MM.1S (cell line): ENCODE results near the gene DACT2.

Experiments
- DNase-seq: peaks from one replicate; pipeline ENCODE4 v3.0.0-alpha.2; 2015
- H2AFZ ChIP-seq: fragments of 300-600 bp; sonication (generic); 2 replicates; pipeline ENCODE4 v1.6.0; 2016; ENCODE audit warnings: antibody characterized with exemption, low read length
- H3F3A ChIP-seq: fragments of 300-600 bp; sonication (generic); 2 replicates; pipeline ENCODE4 v1.6.1; 2016; ENCODE audit warnings: mild to moderate bottlenecking, antibody characterized with exemption, low read length, moderate library complexity, mixed read lengths; ENCODE audit not compliant: insufficient read depth
- H3K27ac ChIP-seq: fragments of 300-600 bp; sonication (generic); 2 replicates; pipeline ENCODE4 v1.5.1; 2016; ENCODE audit warnings: mild to moderate bottlenecking, low read length
- H3K27me3 ChIP-seq: fragments of 300-600 bp; sonication (generic); replicated peaks from 2 replicates; pipeline ENCODE4 v1.6.0; 2016; ENCODE audit warnings: low read length; ENCODE audit not compliant: insufficient read depth
- H3K36me3 ChIP-seq: fragments of 300-600 bp; sonication (generic); replicated peaks from 2 replicates; pipeline ENCODE4 v1.6.1; 2016; ENCODE audit warnings: mild to moderate bottlenecking, low read length, mixed read lengths; ENCODE audit not compliant: insufficient read depth
- H3K4me1 ChIP-seq: fragments of 300-600 bp; sonication (generic); 2 replicates; pipeline ENCODE4 v1.6.1; 2016; ENCODE audit warnings: low read length, mixed read lengths
- H3K4me2 ChIP-seq: fragments of 300-600 bp; sonication (generic); 2 replicates; pipeline ENCODE4 v1.6.0; 2016; ENCODE audit warnings: low read depth, low read length
- H3K4me3 ChIP-seq: fragments of 300-600 bp; sonication (generic); 2 replicates; pipeline ENCODE4 v1.5.1; 2016; ENCODE audit warnings: low read length, mixed read lengths
- H3K79me2 ChIP-seq: fragments of 300-600 bp; sonication (generic); 2 replicates; pipeline ENCODE4 v1.6.1; 2016; ENCODE audit warnings: mixed run types, low read length, mixed read lengths
- H3K9ac ChIP-seq: fragments of 300-600 bp; sonication (generic); 2 replicates; pipeline ENCODE4 v1.6.1; 2016; ENCODE audit warnings: low read length, mixed read lengths
- H3K9me2 ChIP-seq: fragments of 300-600 bp; sonication (generic); replicated peaks from 2 replicates; pipeline ENCODE4 v1.6.1; 2016; ENCODE audit warnings: mild to moderate bottlenecking, low read length, mixed read lengths; ENCODE audit not compliant: insufficient read depth
- H3K9me3 ChIP-seq: fragments of 300-600 bp; sonication (generic); replicated peaks from 2 replicates; pipeline ENCODE4 v1.6.1; 2016; ENCODE audit warnings: mild to moderate bottlenecking, low read length, mixed read lengths; ENCODE audit not compliant: insufficient read depth
- H4K20me1 ChIP-seq: fragments of 300-600 bp; sonication (generic); 2 replicates; pipeline ENCODE4 v1.6.1; 2016; ENCODE audit warnings: mild to moderate bottlenecking, low read length, moderate library complexity, mixed read lengths; ENCODE audit not compliant: insufficient read depth
- CTCF ChIP-seq: fragments of 300-600 bp; sonication (generic); IDR thresholded peaks from 2 replicates; pipeline ENCODE4 v1.5.1; 2016; ENCODE audit warnings: antibody characterized with exemption, low read length, mixed read lengths
- EZH2 ChIP-seq: fragments of 300-600 bp; sonication (generic); optimal IDR thresholded peaks from 2 replicates; pipeline ENCODE3; 2017; ENCODE audit warnings: low read depth, mild to moderate bottlenecking, antibody characterized with exemption, low read length, mixed read lengths
- EZH2phosphoT487 ChIP-seq: fragments of 300-600 bp; sonication (generic); IDR thresholded peaks from 2 replicates; pipeline ENCODE4 v1.6.1; 2018; ENCODE audit warnings: antibody characterized with exemption, low read length

Gene DACT2

GRCh38 chr6:168280020-168280898 lies 39.3 kb downstream of the DACT2 start:
- Histone ChIP-seq H3K79me2 (no peaks in the 10 kb centered on the region), H3K4me1 (no peaks in the 10 kb centered on the region), H4K20me1 (no peaks in the 10 kb centered on the region), H3K9ac (no peak overlapping the region), H3K27me3 (peaks cover 7% of the 10 kb centered on the region; the same call in 1 of the 2 replicates), H3K4me2 (no peak overlapping the region), H3K27ac (no peak overlapping the region), H2AFZ (no peak overlapping the region), H3K36me3 (no peaks in the 10 kb centered on the region), H3F3A (no peaks in the 10 kb centered on the region), H3K9me3 (no peaks in the 10 kb centered on the region), H3K4me3 (no peak overlapping the region), H3K9me2 (no peaks in the 10 kb centered on the region)
- no peak for DNase-seq
- TF ChIP-seq EZH2phosphoT487 (no peak), CTCF (no peak), EZH2 (no peak)

- Histone ChIP-seq H3K9me3 (no peaks in the 10 kb centered on the region), H3K36me3 (no peaks in the 10 kb centered on the region), H3K4me3 (no peak overlapping the region), H3K4me1 (no peaks in the 10 kb centered on the region), H3K27me3 (no peaks in the 10 kb centered on the region), H3F3A (no peaks in the 10 kb centered on the region), H3K79me2 (no peaks in the 10 kb centered on the region), H3K27ac (no peak overlapping the region), H4K20me1 (no peaks in the 10 kb centered on the region), H2AFZ (no peak overlapping the region), H3K9me2 (no peaks in the 10 kb centered on the region), H3K4me2 (no peak overlapping the region), H3K9ac (no peak overlapping the region)
- TF ChIP-seq EZH2phosphoT487 (no peak), CTCF (no peak), EZH2 (no peak)
- DNase-seq, result no peak
These were observed 40.1 kb downstream of the DACT2 start for GRCh38 chr6:168279403-168279935.

- DNase-seq, result no peak
- no peaks in the 10 kb centered on the region for H3K79me2 ChIP-seq
- H3K27ac ChIP-seq, result no peak overlapping the region
- TF ChIP-seq EZH2phosphoT487 (no peak), EZH2 (no peak), CTCF (no peak)
- no peak overlapping the region for H3K4me2 ChIP-seq
- no peaks in the 10 kb centered on the region for H3F3A ChIP-seq
- no peaks in the 10 kb centered on the region for H3K27me3 ChIP-seq
- no peaks in the 10 kb centered on the region for H3K9me3 ChIP-seq
- H3K36me3 ChIP-seq, result no peaks in the 10 kb centered on the region
- H3K9ac ChIP-seq, result no peak overlapping the region
- no peaks in the 10 kb centered on the region for H3K4me1 ChIP-seq
- no peaks in the 10 kb centered on the region for H3K9me2 ChIP-seq
- no peak overlapping the region for H2AFZ ChIP-seq
- H4K20me1 ChIP-seq, result no peaks in the 10 kb centered on the region
- no peak overlapping the region for H3K4me3 ChIP-seq
These were observed 40.7 kb downstream of the DACT2 start for GRCh38 chr6:168278904-168279303.
